NCI-H2196 treated with DMSO at 0.1 percent for 48 hours (cell line): ENCODE measurements around the gene PROB1.

ENCODE experiments used
- DNase-seq: peaks from one replicate; lab custom pipeline; 2025; ENCODE audit not compliant: unreplicated experiment; lab: John Stamatoyannopoulos, UW

The PROB1 gene

DNA sequence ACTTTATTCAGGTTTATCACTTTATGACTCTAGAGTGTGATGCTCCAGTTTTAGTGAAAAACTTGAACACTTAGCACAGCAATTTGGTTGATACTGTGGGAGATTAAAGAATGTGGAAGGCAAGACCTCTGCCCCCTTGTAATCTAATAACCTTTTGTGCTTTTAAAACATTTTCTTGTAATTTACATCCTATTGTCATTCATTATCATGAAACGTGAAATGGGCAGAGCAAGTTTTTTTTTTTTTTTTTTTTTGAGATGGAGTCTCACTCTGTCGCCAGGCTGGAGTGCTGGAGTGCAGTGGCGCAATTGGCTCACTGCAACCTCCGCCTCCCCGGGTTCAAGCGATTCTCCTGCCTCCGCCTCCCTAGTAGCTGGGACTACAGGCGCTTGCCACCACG lies 51.4 kb downstream of the PROB1 start:
- DNase-seq: no peak

- no peak for DNase-seq
Measured at GRCh38 chr5:139342423-139342723, 52.5 kb downstream of the PROB1 start.

GRCh38 chr5:139341689-139342422 lies 53.0 kb downstream of the PROB1 start, which contains the start of gene PAIP2:
Gene PAIP2 (plus strand): TSS chr5:139341854. CDS start chr5:139363785, 21,931 bp downstream.
- DNase-seq: peak; percentile 95

GRCh38 chr5:139341187-139341688 lies 53.7 kb downstream of the PROB1 start:
- no peak for DNase-seq
